Ecto neural progenitor cell (in vitro differentiated cells): Measurements from ENCODE around the gene FGF12.

Experiments
- DNase-seq: peaks from one replicate; pipeline ENCODE4 v3.0.0-alpha.2; 2018; ENCODE audit warnings: low spot score

The FGF12 gene

DNA sequence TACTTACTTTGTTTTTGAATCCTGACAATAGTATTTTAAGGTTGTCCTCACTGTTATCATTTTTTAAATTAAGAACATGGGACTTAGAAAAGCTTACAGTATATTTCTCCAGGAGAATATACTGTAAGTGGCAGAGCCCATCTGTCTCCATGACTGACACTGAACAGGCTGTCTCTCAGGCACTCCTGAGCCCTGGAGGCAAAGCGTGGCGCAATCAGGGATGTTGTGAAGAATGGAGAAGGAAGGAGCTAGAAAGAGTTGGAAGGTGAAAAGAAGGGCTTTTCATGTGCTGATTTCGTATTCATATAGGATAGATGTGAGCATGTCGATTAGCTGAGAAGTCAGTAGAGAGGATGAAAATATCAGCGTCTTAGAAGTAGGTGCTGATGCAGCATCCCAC is 41.5 kb downstream of the FGF12 start:
- no peak for DNase-seq

DNA sequence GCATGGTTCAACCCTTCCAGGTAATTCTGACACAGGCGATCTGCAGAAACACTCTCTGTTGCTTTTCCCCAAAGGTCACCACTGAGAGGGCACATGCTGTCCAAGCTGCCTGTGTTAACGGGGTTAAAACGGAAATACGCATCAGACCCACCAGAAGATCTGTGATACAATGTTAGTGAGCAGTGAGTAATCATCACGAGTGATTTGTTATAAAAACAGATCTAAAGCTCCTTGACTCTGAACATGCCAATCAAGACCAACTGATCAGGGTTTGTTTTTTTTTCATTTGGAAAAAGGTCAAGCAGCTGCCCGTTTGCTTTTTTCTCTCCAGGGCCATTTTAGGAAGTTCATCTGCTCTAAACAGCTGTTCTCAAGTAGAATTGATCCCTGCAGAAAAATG is 43.2 kb downstream of the FGF12 start:
- no peak for DNase-seq

DNA sequence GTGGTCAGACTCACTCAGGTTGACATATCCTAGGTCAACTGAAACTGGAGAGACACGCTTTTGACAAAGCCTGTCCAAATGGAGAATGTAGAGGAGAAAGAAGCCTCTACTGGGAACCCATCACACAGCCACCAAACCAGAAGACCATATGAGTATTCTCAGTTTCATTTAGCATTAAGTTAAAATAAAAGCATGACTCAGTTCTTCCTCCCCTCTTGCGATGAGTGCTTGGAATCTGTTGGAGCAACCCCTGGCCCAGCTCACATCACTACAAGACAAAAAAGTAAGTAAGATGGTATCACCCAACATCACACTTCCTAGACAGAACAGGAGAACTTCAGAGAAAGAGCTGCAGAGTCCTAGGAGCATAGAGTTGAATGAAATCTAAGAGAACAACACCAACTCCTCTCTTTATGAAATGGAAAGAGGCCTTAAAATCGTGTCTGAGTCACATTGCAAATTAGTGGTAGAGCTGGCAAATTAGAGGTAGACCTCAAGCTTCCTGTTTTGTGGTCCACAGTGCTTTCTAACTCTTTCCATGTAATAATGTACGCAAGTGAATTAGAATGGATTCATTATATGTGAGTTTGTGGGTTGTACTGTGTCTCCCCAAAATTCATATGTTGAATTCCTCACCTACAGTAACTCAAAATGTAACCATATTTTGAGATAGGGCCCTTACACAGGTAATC is 51.2 kb downstream of the FGF12 start:
- no peak for DNase-seq

DNA sequence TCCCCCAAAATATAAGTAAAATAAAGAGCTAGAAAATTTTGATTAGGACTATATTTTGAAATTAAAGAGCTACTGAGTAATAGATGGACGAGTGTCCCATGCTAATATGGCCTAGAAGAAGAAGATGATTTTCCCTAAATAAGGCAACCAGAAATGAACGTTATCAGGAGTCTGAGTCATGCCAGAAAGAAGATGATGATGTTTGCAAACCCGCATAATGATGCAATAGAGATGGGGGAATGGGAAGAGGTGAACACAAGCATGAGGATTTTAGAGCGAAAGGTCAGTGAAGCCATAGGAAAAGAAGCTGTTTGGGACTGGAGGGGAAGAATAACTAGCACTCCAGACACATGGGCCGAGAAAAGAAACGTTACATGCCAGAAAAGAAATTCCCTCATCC is 71.7 kb downstream of the FGF12 start:
- DNase-seq: no peak

DNA sequence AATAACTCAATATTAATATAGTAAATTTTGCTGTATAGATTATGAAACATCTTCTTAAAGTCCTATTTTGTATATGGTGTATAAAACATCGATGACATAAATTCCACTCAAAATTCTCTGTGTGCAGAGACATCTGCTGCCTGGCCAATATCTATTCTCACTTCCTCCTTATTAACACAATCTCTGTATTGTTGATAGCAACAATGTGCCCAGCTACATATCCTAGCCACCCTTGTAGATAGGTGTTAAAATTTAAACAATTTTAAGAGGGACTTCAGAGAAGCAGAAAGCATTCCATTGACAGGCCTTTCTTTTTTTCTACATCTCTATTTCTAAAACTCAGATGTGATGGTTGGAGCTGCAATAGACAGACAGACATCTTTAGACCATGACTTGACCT is 72.3 kb downstream of the FGF12 start:
- no peak for DNase-seq

DNA sequence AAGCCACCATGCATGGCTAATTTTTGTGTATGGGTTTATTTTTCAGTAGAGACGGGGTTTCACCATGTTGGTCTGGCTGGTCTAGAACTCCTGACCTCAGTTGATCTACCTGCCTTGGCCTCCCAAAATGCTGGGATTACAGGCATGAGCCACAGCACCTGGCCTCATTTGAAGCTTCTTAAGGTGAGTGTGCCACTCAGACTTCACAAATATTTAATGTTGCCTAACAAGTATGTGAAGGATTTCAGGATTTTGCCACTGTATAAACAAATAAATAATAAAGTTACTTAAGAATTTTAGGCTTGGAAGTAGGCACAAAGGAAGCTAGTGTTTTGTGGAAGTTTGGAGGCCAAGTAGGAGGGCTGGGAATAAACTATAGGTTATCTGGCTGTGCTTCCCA is 73.5 kb downstream of the FGF12 start:
- DNase-seq: no peak

DNA sequence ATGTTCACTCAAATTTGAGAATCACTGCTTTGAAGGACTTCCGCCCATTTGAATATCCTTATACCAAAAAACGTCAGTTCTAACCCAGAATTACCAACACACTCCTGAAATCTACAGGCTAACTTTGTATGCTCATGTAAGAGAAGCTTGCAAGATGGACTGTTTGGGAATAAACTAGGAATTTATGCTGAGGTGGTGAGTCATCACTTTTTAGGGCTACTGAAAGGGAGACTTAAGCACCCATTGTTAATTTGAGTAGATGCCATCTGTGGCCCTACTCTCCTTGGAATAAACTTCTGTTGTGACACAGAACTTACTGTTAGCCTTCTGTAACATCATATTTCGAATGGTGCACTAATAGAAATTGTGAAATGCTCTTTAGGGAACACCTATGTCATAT is 74.6 kb downstream of the FGF12 start:
- no peak for DNase-seq

DNA sequence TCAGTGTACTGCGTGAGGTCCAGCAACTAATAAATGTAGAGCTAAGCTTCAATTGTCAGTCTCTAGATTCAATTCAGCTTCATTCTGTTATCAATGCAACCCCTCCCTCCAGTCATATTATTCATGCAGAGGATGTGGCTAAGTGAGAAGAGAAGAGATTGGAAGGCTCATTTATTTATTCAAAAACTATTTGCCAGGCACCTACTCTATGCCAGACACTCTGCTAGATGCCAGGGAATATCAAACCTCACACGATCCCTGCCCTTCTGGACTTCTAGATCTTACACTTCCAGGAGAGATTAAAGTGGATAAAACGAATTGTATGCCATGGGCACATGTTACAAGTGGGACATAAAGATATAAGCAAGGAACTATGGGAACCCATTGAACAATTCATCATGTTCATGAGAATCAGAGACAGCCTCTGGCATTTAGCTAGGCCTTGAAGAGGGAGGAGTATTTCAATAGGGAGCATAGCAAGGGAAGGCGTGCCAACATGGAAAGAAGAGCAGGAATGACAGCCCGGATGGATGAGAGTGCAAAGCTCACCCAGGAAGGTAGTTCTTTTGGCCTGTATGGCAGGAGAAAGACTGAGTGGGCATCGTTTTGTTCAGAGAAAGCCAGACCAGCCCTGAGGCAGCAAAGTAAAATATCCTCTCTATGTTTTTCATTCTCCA is 75.4 kb downstream of the FGF12 start:
- no peak for DNase-seq

DNA sequence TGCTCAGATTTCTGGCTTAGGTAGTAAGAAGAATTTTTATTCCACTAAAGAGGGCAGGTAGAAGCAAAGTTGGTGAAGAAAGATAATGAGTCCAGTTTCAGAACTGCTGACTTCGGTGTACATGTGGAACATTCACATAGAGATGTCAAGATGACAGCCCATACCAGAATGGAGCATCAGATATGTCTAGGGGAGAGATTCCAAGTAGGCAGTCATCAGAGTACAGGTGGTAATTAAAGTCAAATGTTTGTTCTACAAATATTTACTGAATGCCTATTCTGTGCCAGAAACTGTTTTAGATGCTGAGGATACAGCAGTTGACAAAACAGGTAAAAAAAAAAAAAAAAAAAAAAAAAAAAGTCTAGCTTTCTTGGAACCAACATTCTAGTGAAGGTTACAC is 81.9 kb downstream of the FGF12 start:
- no peak for DNase-seq

DNA sequence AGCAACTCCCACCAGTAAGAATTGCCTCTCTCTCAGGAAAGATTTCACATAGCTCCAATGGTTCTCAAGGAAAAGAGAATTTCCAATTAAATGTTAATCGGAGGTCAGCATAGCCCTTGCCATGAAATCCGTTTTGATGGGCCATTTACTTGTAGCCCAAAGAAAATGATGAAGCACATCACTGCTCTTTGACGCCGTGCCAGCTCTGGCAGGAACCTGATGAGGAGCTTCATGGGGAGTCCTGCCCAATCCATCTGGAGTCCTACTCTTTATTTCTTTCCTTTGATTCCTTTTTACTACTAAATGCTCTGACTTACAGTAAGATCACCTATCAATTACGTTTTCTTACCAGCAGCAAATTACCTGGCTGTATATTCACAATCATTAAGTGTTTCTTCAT is 84.7 kb downstream of the FGF12 start:
- DNase-seq: no peak

DNA sequence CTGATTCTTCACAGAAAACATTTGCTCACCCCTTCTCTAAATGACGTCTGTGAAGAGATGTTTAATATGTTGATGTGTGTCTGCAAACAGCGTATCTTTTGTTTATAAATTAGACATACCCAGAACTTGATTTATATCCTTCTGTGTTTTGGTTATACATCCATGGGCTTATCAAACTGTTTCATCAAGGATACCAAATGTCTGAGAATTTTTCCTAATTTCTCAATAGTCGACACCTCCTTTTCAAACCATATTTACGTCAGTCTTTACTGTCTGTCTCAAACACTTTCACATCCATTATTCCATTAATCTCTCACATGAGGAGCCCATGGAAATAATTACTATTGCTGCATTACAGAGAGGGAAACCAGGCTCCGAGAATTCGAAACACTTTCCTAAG is 85.4 kb downstream of the FGF12 start:
- DNase-seq: no peak

DNA sequence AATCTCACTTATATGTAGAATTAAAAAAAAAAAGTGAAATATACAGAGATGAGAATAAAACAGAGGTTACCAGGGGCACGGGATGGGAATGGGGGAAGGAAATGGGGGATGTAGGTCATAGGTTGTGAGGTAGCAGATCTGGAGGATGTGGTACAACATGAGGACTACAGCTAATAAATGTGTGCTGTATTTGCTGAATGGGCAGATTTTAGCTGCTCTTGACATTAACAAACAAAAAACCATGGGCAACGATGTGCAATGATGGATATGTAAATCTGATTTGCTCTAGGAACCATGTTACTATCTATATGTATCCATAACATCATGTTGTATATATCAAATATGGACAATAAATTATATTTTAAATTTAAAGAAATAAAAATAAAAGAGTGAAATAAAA is 87.4 kb downstream of the FGF12 start:
- no peak for DNase-seq

DNA sequence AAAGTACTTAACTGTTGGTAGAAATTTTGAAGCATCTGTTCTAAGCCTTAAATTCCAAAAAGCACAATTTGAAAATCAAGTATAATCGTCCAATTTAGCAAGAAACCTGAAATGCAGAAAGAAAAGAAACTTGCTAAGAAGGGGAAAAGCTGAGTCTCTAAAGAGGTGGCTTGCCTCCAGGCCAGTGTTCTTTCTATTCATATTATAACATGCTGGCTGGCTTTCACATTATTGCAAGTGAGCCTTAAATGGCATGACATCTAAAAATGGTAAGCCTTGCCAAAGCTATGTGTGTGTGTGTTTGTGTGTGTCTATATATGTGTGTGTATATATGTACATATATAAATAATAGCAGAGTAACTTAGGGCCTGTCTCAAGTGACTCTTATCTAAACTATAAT is 89.5 kb downstream of the FGF12 start:
- DNase-seq: no peak

DNA sequence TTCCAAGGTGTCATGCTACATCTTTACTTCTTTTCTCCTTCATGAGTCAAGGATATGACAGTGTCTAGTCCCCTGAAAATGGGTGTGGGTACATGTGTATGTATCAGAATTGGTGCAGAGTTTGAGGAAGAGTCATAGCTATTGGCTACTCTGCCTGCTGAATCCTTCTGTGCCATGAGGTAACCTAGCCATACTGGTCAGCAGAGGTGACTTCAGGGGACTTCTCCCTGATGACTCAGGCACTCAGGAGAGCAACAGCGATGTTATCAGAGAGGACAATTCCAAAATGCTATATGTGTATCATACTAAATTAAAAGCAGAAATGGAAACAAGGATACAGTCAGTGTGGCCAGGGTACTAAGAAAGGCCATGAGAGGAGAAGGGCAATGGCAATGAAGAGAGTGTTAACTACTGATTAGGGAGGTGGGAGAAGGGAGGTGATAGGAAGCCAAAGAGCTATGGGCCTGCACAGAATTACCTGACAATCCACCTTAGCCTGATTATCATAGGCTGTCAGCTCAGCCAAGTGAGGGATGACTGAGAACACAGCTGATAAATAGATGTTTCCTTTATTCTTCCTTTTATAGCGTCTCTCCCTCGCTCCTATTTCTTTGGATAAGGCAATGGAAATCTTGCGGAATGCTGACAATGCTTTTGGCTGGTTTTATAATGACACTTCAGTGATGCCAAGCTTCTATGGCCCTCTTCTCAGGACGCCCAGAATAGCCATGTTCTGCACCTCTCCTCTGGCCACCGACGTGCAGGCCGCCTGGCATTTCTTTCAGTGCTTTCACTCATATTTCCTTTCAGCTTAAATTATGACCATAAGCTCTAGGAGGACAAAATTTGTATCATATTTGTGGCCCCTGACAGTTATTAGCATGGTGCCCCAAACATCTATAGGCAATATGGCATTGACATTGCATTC is 90.6 kb downstream of the FGF12 start:
- DNase-seq: no peak

DNA sequence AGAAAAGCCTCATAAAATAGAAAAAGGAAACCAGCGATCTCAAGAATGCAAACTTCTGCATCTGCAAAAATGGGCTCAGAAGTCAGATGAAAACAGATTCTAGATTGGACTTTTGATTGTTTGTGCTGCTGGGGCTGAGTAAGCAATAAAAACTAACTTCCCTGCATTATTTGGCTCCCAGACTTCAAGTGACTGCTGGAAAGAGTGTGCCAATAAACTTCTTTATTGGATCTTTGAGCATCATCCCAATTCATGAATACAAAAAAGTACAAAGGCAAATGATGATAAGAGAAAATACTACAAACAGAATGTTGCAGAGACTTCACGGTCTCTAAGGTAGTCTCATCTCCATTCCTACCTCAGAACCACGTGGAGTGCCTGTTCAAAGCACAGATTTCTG is 97.9 kb downstream of the FGF12 start:
- DNase-seq: no peak

DNA sequence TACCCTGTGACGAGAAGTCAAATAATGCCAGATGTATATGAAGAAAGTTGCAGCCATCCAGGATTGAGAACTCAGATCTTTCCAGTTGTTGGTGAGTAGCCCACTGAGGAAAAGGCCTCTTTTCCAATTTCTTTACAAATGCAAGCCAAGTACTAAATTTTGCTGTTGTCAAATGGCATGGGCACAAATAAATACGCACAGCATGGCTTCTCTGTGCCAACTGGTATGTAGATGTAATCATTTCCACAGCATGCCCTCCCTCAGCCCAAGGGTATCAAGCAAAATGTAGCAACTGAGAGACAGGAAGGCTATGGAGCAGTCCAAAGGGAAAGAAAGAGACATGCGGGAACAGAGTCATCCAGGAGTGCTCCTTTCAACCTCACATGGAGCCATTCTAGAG is 105.4 kb downstream of the FGF12 start:
- no peak for DNase-seq

DNA sequence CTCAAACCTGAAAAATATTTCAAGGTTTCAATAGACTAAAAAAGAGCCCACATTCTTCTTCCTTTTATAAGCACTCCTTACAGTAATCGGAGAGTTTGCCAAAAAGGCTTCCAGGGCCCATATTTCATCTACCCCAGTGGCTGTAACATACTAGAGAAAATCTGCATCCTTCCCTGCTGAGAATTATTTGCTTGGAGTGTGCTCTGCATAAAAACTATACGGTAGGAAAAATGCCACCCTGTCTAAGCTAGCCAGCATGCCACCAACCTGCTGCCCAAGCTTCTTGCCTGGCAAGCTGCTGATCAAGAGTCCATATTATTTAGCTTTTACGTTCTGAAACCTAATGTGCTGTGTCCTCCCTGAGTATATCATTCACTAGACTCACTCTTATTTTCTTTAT is 107.1 kb downstream of the FGF12 start:
- no peak for DNase-seq

DNA sequence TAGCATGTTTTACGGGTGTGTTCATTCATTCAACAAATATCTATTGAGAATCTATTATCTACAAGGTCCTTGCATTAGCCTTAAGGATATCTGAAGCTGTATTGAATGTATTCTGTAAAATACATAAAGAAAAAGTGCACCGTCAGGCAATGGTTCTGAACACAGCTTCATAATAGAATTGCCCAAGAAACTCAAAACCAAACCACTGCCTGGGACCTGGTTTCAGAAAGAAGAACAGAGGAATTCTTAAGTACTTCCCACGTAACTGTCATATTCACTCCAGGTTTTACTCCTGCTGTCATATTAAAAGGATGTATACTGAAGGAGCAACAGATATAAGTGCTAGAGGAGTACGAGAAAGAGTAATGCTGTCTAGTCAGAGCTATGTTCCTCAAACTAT is 115.9 kb downstream of the FGF12 start:
- DNase-seq: no peak

DNA sequence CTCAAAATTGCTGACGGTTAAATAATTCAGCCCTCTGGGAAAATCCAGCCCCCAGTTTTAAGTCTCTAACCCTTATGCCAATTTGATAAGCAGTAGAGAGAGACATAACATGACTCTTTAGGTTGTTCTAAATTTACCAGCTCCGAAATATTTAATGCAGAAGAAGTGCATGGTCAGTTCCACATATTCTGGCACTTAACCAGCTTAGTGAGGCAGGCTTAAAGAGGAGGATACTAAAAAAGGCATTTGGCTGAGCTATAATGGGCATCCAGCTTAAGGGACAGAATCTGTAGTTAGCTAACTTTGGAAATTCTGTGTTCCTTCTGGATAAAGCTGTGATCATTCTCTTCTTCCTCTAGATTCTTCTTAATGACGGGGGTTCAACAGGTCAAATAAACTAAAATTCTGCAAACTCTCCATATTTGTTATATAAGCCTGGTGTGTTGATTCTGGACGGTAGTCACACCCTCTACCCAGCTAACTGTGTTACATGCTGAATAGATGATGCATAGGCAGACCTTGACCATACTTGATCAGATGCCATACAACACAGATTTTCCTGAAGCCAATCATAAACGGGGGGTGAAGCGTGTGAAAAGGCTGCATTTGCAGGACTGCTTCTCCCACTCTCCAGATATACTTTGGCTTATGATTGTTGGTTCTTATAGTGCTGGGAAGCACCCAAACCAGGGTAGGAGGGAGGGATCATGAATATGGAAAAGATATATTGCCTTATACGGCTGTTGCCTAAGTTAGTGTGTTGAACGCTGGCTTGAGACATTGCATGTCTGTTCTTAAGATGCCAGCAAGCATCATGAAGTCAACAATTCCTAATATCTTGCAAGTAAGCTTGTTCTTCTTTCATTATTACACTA is 118.4 kb downstream of the FGF12 start:
- DNase-seq: no peak

DNA sequence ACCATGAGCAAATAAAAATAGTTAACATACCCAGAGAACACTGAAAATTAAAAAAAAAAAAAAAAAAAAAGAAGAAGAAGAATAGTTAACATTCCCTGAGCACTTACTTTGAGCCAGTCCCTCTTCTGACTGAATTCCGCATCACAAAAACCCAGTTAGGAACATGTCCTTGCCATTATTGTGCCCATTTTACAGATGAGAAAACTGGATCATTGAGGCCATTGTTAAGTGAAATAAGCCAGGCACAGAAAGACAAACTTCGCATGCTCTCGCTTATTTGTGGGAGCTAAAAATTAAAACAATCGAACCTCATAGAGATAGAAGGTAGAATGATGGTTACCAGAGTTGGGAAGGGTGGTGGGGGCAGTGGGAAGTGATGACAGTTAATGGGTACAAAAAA is 119.5 kb downstream of the FGF12 start:
- no peak for DNase-seq

DNA sequence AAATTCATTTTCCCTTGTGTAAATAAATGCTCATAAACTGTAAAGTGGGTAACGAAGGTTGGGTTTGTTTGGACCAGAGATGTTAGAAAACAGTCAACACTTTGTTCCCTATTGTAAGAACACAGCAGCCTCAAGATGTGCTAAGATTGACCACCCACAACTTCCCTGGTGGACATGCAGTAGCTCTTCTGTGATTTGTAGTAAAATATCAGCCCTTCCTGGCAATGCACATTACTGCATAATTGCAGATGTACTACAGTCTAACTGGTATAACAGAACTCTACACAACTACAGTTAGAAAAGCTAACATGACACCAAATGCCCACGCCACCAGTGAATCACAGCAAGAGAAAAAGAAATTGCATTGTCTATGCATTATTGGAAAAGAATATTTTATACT is 129.4 kb downstream of the FGF12 start:
- no peak for DNase-seq

DNA sequence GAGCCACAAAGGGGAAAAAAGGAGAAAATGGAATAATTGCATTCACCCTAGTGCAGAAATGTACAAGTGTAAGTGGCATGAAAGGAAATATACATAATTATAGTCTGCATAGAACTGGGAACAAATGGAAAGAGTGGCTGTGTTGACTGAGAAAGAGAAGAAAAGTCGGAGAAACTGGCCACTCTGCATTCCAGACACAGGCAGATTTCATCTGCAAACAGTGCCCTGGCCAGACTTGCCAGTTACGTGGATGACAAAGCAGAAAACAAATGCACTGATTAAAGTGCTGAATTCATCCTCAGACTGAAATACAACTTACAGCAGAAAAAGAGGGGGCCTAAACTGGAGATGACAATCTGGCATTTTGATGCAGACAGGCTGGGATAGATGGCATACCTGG is 129.8 kb downstream of the FGF12 start:
- DNase-seq: no peak
